ENCODE results near the gene RSRP1. TPM values are rescaled to one million over a fixed set of nuclear protein-coding genes. Genes with fewer than 3 reads are reported as not detected.
A peak's percentile ranks its signal among the peaks of the same experiment; 100 is the strongest.

The RSRP1 gene
- total and polyA plus RNA-seq, 2 of the 13 experiments (the other 11 are each of a cell fraction or from before 2014, with no cell fraction given): 43.9 to 52.8 TPM

DNA sequence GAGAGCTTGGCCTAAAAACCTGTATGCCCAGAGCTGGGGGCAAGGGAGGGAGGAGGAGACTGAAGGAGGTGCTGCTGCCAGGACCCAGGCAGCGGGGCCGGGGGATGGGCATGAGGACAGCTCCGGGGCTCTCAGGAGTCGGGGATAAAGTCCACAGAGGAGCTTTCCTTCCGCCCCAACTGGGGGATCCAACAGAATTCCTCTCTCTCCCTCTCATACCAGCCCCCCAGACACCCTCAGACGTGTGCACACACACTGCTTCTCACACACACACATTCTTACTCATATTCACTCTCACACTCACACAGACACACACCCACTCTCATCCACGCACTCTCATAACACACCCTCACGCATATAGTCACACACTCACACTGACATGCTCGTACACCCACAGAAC, 54.0 kb downstream of the RSRP1 start:
- Histone ChIP-seq H3K4me1 (ENCODE audit: insufficient read depth, low read length) (peaks cover 60% of the 10 kb centered on the region), H3K27me3 (ENCODE audit: control insufficient read depth in 1 of 2, insufficient read depth in 2 of 2, low read length in 2 of 2) (no peaks in the 10 kb centered on the region), H3K4me3 (replicated peaks in 1 of 3; ENCODE audit: insufficient read depth in 1 of 3, low read depth in 2 of 3, low read length in 3 of 3) (no peak overlapping the region), H2AFZ (ENCODE audit: low read length) (no peak overlapping the region), H3K79me2 (ENCODE audit: insufficient read depth, low read length) (no peaks in the 10 kb centered on the region), H3K27ac (ENCODE audit: extremely low read length, insufficient read depth, low read length) (no peak overlapping the region), H4K20me1 (ENCODE audit: insufficient read depth, low read length) (no peaks in the 10 kb centered on the region), H3K36me3 (replicated peaks in 1 of 2; ENCODE audit: control insufficient read depth in 1 of 2, insufficient read depth in 2 of 2, low read length in 2 of 2) (no peaks in the 10 kb centered on the region), H3K4me2 (ENCODE audit: low read depth, low read length) (peak overlapping the region; percentile 36; the same call in 1 of the 2 replicates), H3K9me3 (ENCODE audit: low read length) (no peaks in the 10 kb centered on the region), H3K9ac (ENCODE audit: insufficient read depth, low read depth, low read length) (no peak overlapping the region)
- intact Hi-C loops (cut with micrococcal nuclease; ENCODE audit: unreplicated experiment): no loop called here
- DNase-seq (ENCODE audit: low spot score) (no peak), ATAC-seq (no peak), FAIRE-seq (no peak)
- BruUV-seq (replicated peaks): no TSS peak
- CTCF ChIA-PET (ENCODE audit: low intra/inter-chr PET ratio, low total read pairs): no interaction called here
- POLR2A ChIA-PET: interaction anchor here (1.0 to 1.1 kb wide), 2 partner anchors 25 to 40 kb away, joined by 6 to 7 read pairs; partner anchors contain the start of gene SYF2
- 52% methylated on average over 9 of the region's 9 CpGs for WGBS (ENCODE audit: low lambda C conversion rate)
- in situ Hi-C loops (cut with HindIII; ENCODE audit: extremely low pct_ligation_motif_present, low pct_unique_long_range_greater_than_20kb): no loop called here
- no peak for TF ChIP-seq ZNF629 (CRISPR knock-in tag; conservative IDR thresholded peaks at IDR 0.05)
- TF ChIP-seq ZNF83 (CRISPR knock-in tag; IDR thresholded peaks at IDR 0.05; ENCODE audit: borderline replicate concordance): no peak
- no peak for TF ChIP-seq KLF11 (CRISPR knock-in tag; IDR thresholded peaks at IDR 0.05)
- TF ChIP-seq RERE (CRISPR knock-in tag; IDR thresholded peaks at IDR 0.05; ENCODE audit: low read depth): no peak
- no peak for TF ChIP-seq ZNF12 (CRISPR knock-in tag; IDR thresholded peaks at IDR 0.05)
- no peak for TF ChIP-seq ISL2 (CRISPR knock-in tag; IDR thresholded peaks at IDR 0.05)
- no peak for TF ChIP-seq HES4 (CRISPR knock-in tag; IDR thresholded peaks at IDR 0.05; ENCODE audit: borderline replicate concordance)
- TF ChIP-seq HDAC2 (CRISPR knock-in tag; IDR thresholded peaks at IDR 0.05): no peak
- TF ChIP-seq, protein P1, sequence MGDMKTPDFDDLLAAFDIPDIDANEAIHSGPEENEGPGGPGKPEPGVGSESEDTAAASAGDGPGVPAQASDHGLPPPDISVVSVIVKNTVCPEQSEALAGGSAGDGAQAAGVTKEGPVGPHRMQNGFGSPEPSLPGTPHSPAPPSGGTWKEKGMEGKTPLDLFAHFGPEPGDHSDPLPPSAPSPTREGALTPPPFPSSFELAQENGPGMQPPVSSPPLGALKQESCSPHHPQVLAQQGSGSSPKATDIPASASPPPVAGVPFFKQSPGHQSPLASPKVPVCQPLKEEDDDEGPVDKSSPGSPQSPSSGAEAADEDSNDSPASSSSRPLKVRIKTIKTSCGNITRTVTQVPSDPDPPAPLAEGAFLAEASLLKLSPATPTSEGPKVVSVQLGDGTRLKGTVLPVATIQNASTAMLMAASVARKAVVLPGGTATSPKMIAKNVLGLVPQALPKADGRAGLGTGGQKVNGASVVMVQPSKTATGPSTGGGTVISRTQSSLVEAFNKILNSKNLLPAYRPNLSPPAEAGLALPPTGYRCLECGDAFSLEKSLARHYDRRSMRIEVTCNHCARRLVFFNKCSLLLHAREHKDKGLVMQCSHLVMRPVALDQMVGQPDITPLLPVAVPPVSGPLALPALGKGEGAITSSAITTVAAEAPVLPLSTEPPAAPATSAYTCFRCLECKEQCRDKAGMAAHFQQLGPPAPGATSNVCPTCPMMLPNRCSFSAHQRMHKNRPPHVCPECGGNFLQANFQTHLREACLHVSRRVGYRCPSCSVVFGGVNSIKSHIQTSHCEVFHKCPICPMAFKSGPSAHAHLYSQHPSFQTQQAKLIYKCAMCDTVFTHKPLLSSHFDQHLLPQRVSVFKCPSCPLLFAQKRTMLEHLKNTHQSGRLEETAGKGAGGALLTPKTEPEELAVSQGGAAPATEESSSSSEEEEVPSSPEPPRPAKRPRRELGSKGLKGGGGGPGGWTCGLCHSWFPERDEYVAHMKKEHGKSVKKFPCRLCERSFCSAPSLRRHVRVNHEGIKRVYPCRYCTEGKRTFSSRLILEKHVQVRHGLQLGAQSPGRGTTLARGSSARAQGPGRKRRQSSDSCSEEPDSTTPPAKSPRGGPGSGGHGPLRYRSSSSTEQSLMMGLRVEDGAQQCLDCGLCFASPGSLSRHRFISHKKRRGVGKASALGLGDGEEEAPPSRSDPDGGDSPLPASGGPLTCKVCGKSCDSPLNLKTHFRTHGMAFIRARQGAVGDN (CRISPR knock-in tag; IDR thresholded peaks at IDR 0.05): peak; percentile 33; the same call in 1 of the 2 replicates
- TF ChIP-seq, protein P2, sequence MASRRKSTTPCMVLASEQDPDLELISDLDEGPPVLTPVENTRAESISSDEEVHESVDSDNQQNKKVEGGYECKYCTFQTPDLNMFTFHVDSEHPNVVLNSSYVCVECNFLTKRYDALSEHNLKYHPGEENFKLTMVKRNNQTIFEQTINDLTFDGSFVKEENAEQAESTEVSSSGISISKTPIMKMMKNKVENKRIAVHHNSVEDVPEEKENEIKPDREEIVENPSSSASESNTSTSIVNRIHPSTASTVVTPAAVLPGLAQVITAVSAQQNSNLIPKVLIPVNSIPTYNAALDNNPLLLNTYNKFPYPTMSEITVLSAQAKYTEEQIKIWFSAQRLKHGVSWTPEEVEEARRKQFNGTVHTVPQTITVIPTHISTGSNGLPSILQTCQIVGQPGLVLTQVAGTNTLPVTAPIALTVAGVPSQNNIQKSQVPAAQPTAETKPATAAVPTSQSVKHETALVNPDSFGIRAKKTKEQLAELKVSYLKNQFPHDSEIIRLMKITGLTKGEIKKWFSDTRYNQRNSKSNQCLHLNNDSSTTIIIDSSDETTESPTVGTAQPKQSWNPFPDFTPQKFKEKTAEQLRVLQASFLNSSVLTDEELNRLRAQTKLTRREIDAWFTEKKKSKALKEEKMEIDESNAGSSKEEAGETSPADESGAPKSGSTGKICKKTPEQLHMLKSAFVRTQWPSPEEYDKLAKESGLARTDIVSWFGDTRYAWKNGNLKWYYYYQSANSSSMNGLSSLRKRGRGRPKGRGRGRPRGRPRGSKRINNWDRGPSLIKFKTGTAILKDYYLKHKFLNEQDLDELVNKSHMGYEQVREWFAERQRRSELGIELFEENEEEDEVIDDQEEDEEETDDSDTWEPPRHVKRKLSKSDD (CRISPR knock-in tag; IDR thresholded peaks at IDR 0.05; ENCODE audit: low read depth): no peak
- no peak for TF ChIP-seq ZNF569 (CRISPR knock-in tag; IDR thresholded peaks at IDR 0.05; ENCODE audit: borderline replicate concordance)
- TF ChIP-seq ZNF446 (CRISPR knock-in tag; IDR thresholded peaks at IDR 0.05): no peak
- no peak for TF ChIP-seq DPF2 (CRISPR knock-in tag; IDR thresholded peaks at IDR 0.05; ENCODE audit: borderline replicate concordance, low read depth)
